Stimulated activated CD4-positive, alpha-beta T cell treated with anti-CD3 and anti-CD28 coated beads, Interleukin-15, amount 100 ng/mL, for 1 hour (primary cell): ENCODE data around the gene SLC22A5.
"Not testable (repeated sequence)": the region's sequence is repeated elsewhere in the genome, so short reads cannot be mapped to it uniquely, and the experiment has no call there.

Source experiments
- DNase-seq, 2 donors: peaks; one replicate each; pipeline ENCODE4 v3.0.0-alpha.2; 2020; ENCODE audit warnings: low read depth in 1 of 2, low spot score in 1 of 2

Gene SLC22A5

GRCh38 chr5:132411304-132412013 lies 41.9 kb downstream of the SLC22A5 start:
- peak in 1 of 2 donors; percentile 27 for DNase-seq

GRCh38 chr5:132413567-132413966 lies 44.1 kb downstream of the SLC22A5 start:
- DNase-seq, result no peak

- DNase-seq, result no peak
Measured at GRCh38 chr5:132414634-132415378, 45.3 kb downstream of the SLC22A5 start.

GRCh38 chr5:132415516-132415915 lies 46.0 kb downstream of the SLC22A5 start:
- not testable (repeated sequence) for DNase-seq

GRCh38 chr5:132416306-132417009 lies 46.9 kb downstream of the SLC22A5 start:
- DNase-seq, result no peak

GRCh38 chr5:132417010-132417439 lies 47.5 kb downstream of the SLC22A5 start:
- no peak for DNase-seq

GRCh38 chr5:132417461-132417860 lies 48.0 kb downstream of the SLC22A5 start:
- DNase-seq, result no peak

- DNase-seq, result no peak
Measured at GRCh38 chr5:132417889-132418485, 48.5 kb downstream of the SLC22A5 start.

- DNase-seq, result no peak
Measured at GRCh38 chr5:132418881-132419280, 49.4 kb downstream of the SLC22A5 start.

GRCh38 chr5:132419502-132420468 lies 50.3 kb downstream of the SLC22A5 start:
- peak; percentile 39 to 42 for DNase-seq

- DNase-seq, result no peak
Measured at GRCh38 chr5:132420706-132421272, 51.3 kb downstream of the SLC22A5 start.

GRCh38 chr5:132421462-132421861 lies 52.0 kb downstream of the SLC22A5 start:
- DNase-seq, result no peak

- DNase-seq, result no peak
Measured at GRCh38 chr5:132422720-132423437, 53.4 kb downstream of the SLC22A5 start.

- DNase-seq, result no peak
Measured at GRCh38 chr5:132423438-132423898, 54.0 kb downstream of the SLC22A5 start.

- no peak for DNase-seq
Measured at GRCh38 chr5:132424167-132424880, 54.8 kb downstream of the SLC22A5 start.

GRCh38 chr5:132425009-132425937 lies 55.8 kb downstream of the SLC22A5 start:
- DNase-seq, result peak; percentile 30 to 34

GRCh38 chr5:132425975-132426524 lies 56.5 kb downstream of the SLC22A5 start:
- no peak for DNase-seq
